Panc1 (cell line): ENCODE measurements around the gene PKD2. TPM values are rescaled to one million over a fixed set of nuclear protein-coding genes. Genes with fewer than 3 reads are reported as not detected.

ENCODE experiments used
- ATAC-seq: fragments of 200-7000 bp; cut with Tn5 transposase; 2 replicates; pipeline ENCODE4 v1.9.1; 2020; ENCODE audit warnings: mild to moderate bottlenecking, moderate library complexity
- BruUV-seq: library from RNA; stranded (reverse); fragments of 400-500 nt; replicated peaks from 2 replicates; lab custom pipeline; 2021; lab: Mats Ljungman, UMichigan
- CTCF ChIA-PET: fragments of 300-600 bp; sonication (Branson Sonifier 250); formaldehyde crosslinking; loops from one replicate; lab custom pipeline; 2022; ENCODE audit warnings: antibody characterized with exemption; lab: Charles Lee
- POLR2A ChIA-PET: fragments of 300-600 bp; sonication (Branson Sonifier 250); formaldehyde crosslinking; loops from one replicate; lab custom pipeline; 2022; ENCODE audit warnings: antibody characterized with exemption; lab: Charles Lee
- DNase-seq: peaks from one replicate; pipeline ENCODE4 v3.0.0-alpha.2; 2010; ENCODE audit warnings: low read depth, low spot score
- H3K27ac ChIP-seq: 2 replicates; pipeline ENCODE4 v1.5.1; 2011; ENCODE audit warnings: mild to moderate bottlenecking, low read length, inconsistent platforms
- H3K27me3 ChIP-seq: fragments of 200-500 bp; sonication (Bioruptor generic); 2 replicates; pipeline ENCODE4 v1.6.0; 2014; ENCODE audit warnings: low read length, inconsistent platforms; ENCODE audit not compliant: control insufficient read depth, insufficient read depth
- H3K36me3 ChIP-seq: fragments of 200-500 bp; sonication (Bioruptor generic); 2 replicates; pipeline ENCODE4 v1.5.1; 2014; ENCODE audit warnings: inconsistent platforms, mild to moderate bottlenecking, low read length, moderate library complexity; ENCODE audit not compliant: control insufficient read depth, insufficient read depth
- H3K4me1 ChIP-seq: 2 replicates; pipeline ENCODE4 v1.5.1; 2011; ENCODE audit warnings: inconsistent platforms, mild to moderate bottlenecking, low read length, moderate library complexity; ENCODE audit not compliant: control insufficient read depth, insufficient read depth
- H3K4me3 ChIP-seq, 2 experiments: 2 replicates each; pipeline ENCODE4 v1.5.1; 2011 to 2012; ENCODE audit warnings: low read depth in 2 of 2, low read length in 2 of 2, mild to moderate bottlenecking in 2 of 2, inconsistent platforms in 1 of 2, moderate library complexity in 1 of 2
- H3K9me3 ChIP-seq: fragments of 200-500 bp; sonication (Bioruptor generic); 2 replicates; pipeline ENCODE4 v1.5.1; 2014; ENCODE audit warnings: low read depth, mild to moderate bottlenecking, inconsistent platforms, low read length, moderate library complexity; ENCODE audit not compliant: control insufficient read depth, insufficient read depth
- CTCF ChIP-seq: fragments of 450-650 bp; IDR thresholded peaks from 2 replicates; pipeline ENCODE4 v1.5.1; 2017; ENCODE audit warnings: mild to moderate bottlenecking
- POLR2AphosphoS5 ChIP-seq: IDR thresholded peaks from 2 replicates; pipeline ENCODE4 v1.6.1; 2012; ENCODE audit warnings: mild to moderate bottlenecking, low read depth, low read length, moderate library complexity
- REST ChIP-seq, 2 experiments: IDR thresholded peaks; 2 replicates each; pipeline ENCODE4 v1.6.1; 2011 to 2012; ENCODE audit warnings: low read depth in 2 of 2, control low read depth in 1 of 2, low read length in 1 of 2, mild to moderate bottlenecking in 1 of 2, moderate library complexity in 1 of 2; ENCODE audit not compliant: insufficient read depth in 1 of 2
- SIN3A ChIP-seq: IDR thresholded peaks from 2 replicates; pipeline ENCODE4 v1.6.1; 2012; ENCODE audit warnings: low read depth, mild to moderate bottlenecking, low read length, moderate library complexity, borderline replicate concordance; ENCODE audit not compliant: insufficient read depth
- TCF7L2 ChIP-seq: IDR thresholded peaks from 2 replicates; pipeline ENCODE4 v1.6.1; 2011; ENCODE audit warnings: mild to moderate bottlenecking, low read depth, low read length, inconsistent platforms
- in situ Hi-C: cut with HindIII; loops from 2 replicates; pipeline ENCODE4 v1.10.0; 2016; ENCODE audit warnings: low sequenced_read_pairs, low pct_unique_long_range_greater_than_20kb
- intact Hi-C: fragments of 100-400 bp; cut with micrococcal nuclease; formaldehyde crosslinking; loops from one replicate; pipeline ENCODE4 v1.10.0; 2022; ENCODE audit not compliant: unreplicated experiment
- total RNA-seq: library from RNA; stranded (reverse); gene quantifications from one replicate; pipeline ENCODE4 v1.2.1, GENCODE V29; 2021; ENCODE audit not compliant: unreplicated experiment

PKD2 gene
- total RNA-seq, 1 experiment from 2014 or later = 21.7 TPM

GRCh38 chr4:88035292-88035691, 27.9 kb downstream of the PKD2 start:
- Histone ChIP-seq H3K4me3 (no peak overlapping the region), H3K4me1 (no peaks in the 10 kb centered on the region), H3K27me3 (no peaks in the 10 kb centered on the region), H3K36me3 (peaks cover 7% of the 10 kb centered on the region), H3K9me3 (no peaks in the 10 kb centered on the region), H3K27ac (no peak overlapping the region)
- DNase-seq (no peak), ATAC-seq (no peak)
- no TSS peak for BruUV-seq
- TF ChIP-seq CTCF = no peak
- TF ChIP-seq REST (IDR thresholded peaks at IDR 0.05; ENCODE audit: insufficient read depth in 1 of 2, low read depth in 2 of 2, low read length in 1 of 2) = no peak
- no peak for TF ChIP-seq TCF7L2
- no peak for TF ChIP-seq SIN3A
- no peak for TF ChIP-seq POLR2AphosphoS5
- ChIA-PET POLR2A (no interaction called here), CTCF (no interaction called here)
- in situ Hi-C loops (no loop called here), intact Hi-C loops (loop anchor here (10.0 kb wide), 1 partner anchor 480 kb away; no protein-coding TSS in a partner anchor)

- Histone ChIP-seq H3K27me3 (no peaks in the 10 kb centered on the region), H3K9me3 (no peaks in the 10 kb centered on the region), H3K36me3 (peaks cover 7% of the 10 kb centered on the region), H3K4me1 (no peaks in the 10 kb centered on the region), H3K4me3 (no peak overlapping the region), H3K27ac (no peak overlapping the region)
- CTCF ChIA-PET = no interaction called here
- no peak for DNase-seq
- POLR2A ChIA-PET = no interaction called here
- in situ Hi-C loops = no loop called here
- TF ChIP-seq TCF7L2 (no peak), SIN3A (no peak), CTCF (no peak), POLR2AphosphoS5 (no peak), REST (IDR thresholded peaks at IDR 0.05; ENCODE audit: insufficient read depth in 1 of 2, low read depth in 2 of 2, low read length in 1 of 2) (no peak)
- no TSS peak for BruUV-seq
- intact Hi-C loops = loop anchor here (10.0 kb wide), 1 partner anchor 477 kb away; no protein-coding TSS in a partner anchor
- no peak for ATAC-seq
Observed at GRCh38 chr4:88037447-88037846, 30.0 kb downstream of the PKD2 start.
